HepG2 (cell line): ENCODE data around the gene ARPIN. TPM values are rescaled to one million over a fixed set of nuclear protein-coding genes. Genes with fewer than 3 reads are reported as not detected.

Source experiments
- ATAC-seq: fragments of 200-7000 bp; cut with Tn5 transposase; 3 replicates; pipeline ENCODE4 v1.9.1; 2020; ENCODE audit warnings: mild to moderate bottlenecking, moderate library complexity
- BruUV-seq: library from RNA; stranded (reverse); fragments of 400-500 nt; replicated peaks from 2 replicates; lab custom pipeline; 2021; lab: Mats Ljungman, UMichigan
- CTCF ChIA-PET: fragments of 300-600 bp; formaldehyde crosslinking; extraction: SDS; loops from one replicate; lab custom pipeline; 2021; ENCODE audit warnings: low total read pairs, inconsistent platforms, low intra/inter-chr PET ratio; lab: Yijun Ruan, JAX
- POLR2A ChIA-PET: fragments of 350-600 bp; sonication (Branson Sonifier 250); formaldehyde crosslinking; loops from one replicate; lab custom pipeline; 2020; ENCODE audit warnings: antibody characterized with exemption, inconsistent platforms; lab: Yijun Ruan, JAX
- DNase-seq: peaks from one replicate; pipeline ENCODE4 v3.0.0-alpha.2; 2015; ENCODE audit warnings: low spot score
- FAIRE-seq: peaks from 3 replicates; lab custom pipeline; 2011; peaks lifted over from hg19 to GRCh38; lab: Jason Lieb, UNC
- H2AFZ ChIP-seq: one replicate; pipeline ENCODE4 v1.6.1; 2011; ENCODE audit warnings: low read length, inconsistent platforms
- H3K27ac ChIP-seq: fragments of 300-600 bp; 3 replicates; pipeline ENCODE4 v1.8.0; 2011; ENCODE audit warnings: mixed run types, mild to moderate bottlenecking, mixed read lengths, low read length, inconsistent platforms; ENCODE audit not compliant: insufficient read depth; ENCODE audit errors: extremely low read length
- H3K27me3 ChIP-seq, 2 experiments: fragments of 200-600 bp in 1 of 2; 2 replicates in 1 of 2; 3 replicates in 1 of 2; pipeline versions ENCODE4 v1.6.0 to v1.8.0; 2011; ENCODE audit warnings: low read length in 2 of 2, mild to moderate bottlenecking in 2 of 2, moderate library complexity in 2 of 2, inconsistent platforms in 1 of 2; ENCODE audit not compliant: insufficient read depth in 2 of 2, control insufficient read depth in 1 of 2
- H3K36me3 ChIP-seq, 2 experiments: fragments of 200-600 bp in 1 of 2; replicated peaks in 1 of 2; 2 replicates in 1 of 2; 3 replicates in 1 of 2; pipeline versions ENCODE4 v1.5.1 to v1.8.0; 2011; ENCODE audit warnings: low read length in 2 of 2, inconsistent platforms in 1 of 2; ENCODE audit not compliant: insufficient read depth in 2 of 2, control insufficient read depth in 1 of 2
- H3K4me1 ChIP-seq: 2 replicates; pipeline ENCODE4 v1.5.1; 2012; ENCODE audit warnings: low read length, inconsistent platforms; ENCODE audit not compliant: insufficient read depth
- H3K4me2 ChIP-seq: 2 replicates; pipeline ENCODE4 v1.6.0; 2011; ENCODE audit warnings: low read depth, low read length, inconsistent platforms
- H3K4me3 ChIP-seq, 3 experiments: fragments of 200-600 bp in 1 of 3; sonication (generic), shearing (Covaris generic) in 1 of 3; replicated peaks in 1 of 3; 2 replicates each; pipeline ENCODE4 v1.5.1; 2011 to 2016; ENCODE audit warnings: low read length in 3 of 3, inconsistent platforms in 2 of 3, low read depth in 2 of 3, mild to moderate bottlenecking in 2 of 3, control low read depth in 1 of 3, mixed read lengths in 1 of 3; ENCODE audit not compliant: insufficient read depth in 1 of 3
- H3K79me2 ChIP-seq: one replicate; pipeline ENCODE4 v1.6.1; 2011; ENCODE audit warnings: low read length, inconsistent platforms; ENCODE audit not compliant: insufficient read depth
- H3K9ac ChIP-seq: 2 replicates; pipeline ENCODE4 v1.6.0; 2011; ENCODE audit warnings: mild to moderate bottlenecking, low read depth, low read length, inconsistent platforms; ENCODE audit not compliant: insufficient read depth
- H3K9me3 ChIP-seq: 2 replicates; pipeline ENCODE4 v1.5.1; 2012; ENCODE audit warnings: mild to moderate bottlenecking, low read length
- H4K20me1 ChIP-seq: 2 replicates; pipeline ENCODE4 v1.6.0; 2011; ENCODE audit warnings: inconsistent platforms, mild to moderate bottlenecking, low read length, moderate library complexity; ENCODE audit not compliant: insufficient read depth
- BRD4 ChIP-seq: sonication (generic); formaldehyde crosslinking; IDR thresholded peaks from 2 replicates; pipeline ENCODE4 v1.4.0; 2020; ENCODE audit warnings: missing genetic modification reagents
- CC2D1A ChIP-seq: sonication (generic); formaldehyde crosslinking; IDR thresholded peaks from 2 replicates; pipeline ENCODE4 v1.8.1; 2023; ENCODE audit warnings: mild to moderate bottlenecking, missing genetic modification reagents
- KDM2A ChIP-seq: sonication (generic); formaldehyde crosslinking; IDR thresholded peaks from 2 replicates; pipeline ENCODE4 v1.4.0; 2020; ENCODE audit warnings: low read depth, missing genetic modification reagents, borderline replicate concordance
- KLF9 ChIP-seq: IDR thresholded peaks from 2 replicates; pipeline ENCODE4 v1.6.1; 2016; ENCODE audit warnings: low read depth
- NFKBIZ ChIP-seq: IDR thresholded peaks from 2 replicates; pipeline ENCODE4 v1.6.1; 2018; ENCODE audit warnings: missing genetic modification reagents, missing compliant biosample characterization
- ZNF225 ChIP-seq: sonication (generic); formaldehyde crosslinking; IDR thresholded peaks from 2 replicates; pipeline ENCODE4 v1.4.0; 2020; ENCODE audit warnings: mild to moderate bottlenecking, missing genetic modification reagents
- ZNF263 ChIP-seq: sonication (generic); formaldehyde crosslinking; IDR thresholded peaks from 2 replicates; pipeline ENCODE4 v1.4.0; 2020; ENCODE audit warnings: missing genetic modification reagents
- ZNF557 ChIP-seq: sonication (generic); formaldehyde crosslinking; IDR thresholded peaks from 2 replicates; pipeline ENCODE4 v1.4.0; 2020; ENCODE audit warnings: missing genetic modification reagents
- WGBS: methylation state at CpG from one replicate; pipeline ENCODE4 v1.1.6; 2017; ENCODE audit warnings: low lambda C conversion rate; 5-methylcytosine and 5-hydroxymethylcytosine counted together
- in situ Hi-C: cut with HindIII; loops from 2 replicates; pipeline ENCODE4 v1.10.0; 2017; ENCODE audit warnings: low pct_unique_long_range_greater_than_20kb; ENCODE audit not compliant: extremely low pct_ligation_motif_present
- intact Hi-C: fragments of 100-400 bp; cut with micrococcal nuclease; formaldehyde crosslinking; loops from one replicate; pipeline ENCODE4 v1.10.0; 2022; ENCODE audit not compliant: unreplicated experiment
- polyA plus RNA-seq, 8 experiments: library from polyadenylated mRNA; depleted of rRNA in 3 of 8; stranded (reverse) in 7 of 8; unstranded in 1 of 8; fragments of >200 nt; fragmentation: Illumina TruSeq in 4 of 8; extraction: Trizol in 4 of 8; gene quantifications; 2 replicates each; pipeline versions ENCODE4 v1.2.1 to v1.2.3, GENCODE V29; 2011 to 2016; ENCODE audit warnings: low read depth in 4 of 8, missing spikeins in 1 of 8, mixed read lengths in 1 of 8; ENCODE audit not compliant: insufficient read depth in 1 of 8
- total RNA-seq, 5 experiments: library from RNA; depleted of rRNA; stranded (reverse); fragments of >200 nt; fragmentation: Illumina TruSeq; extraction: Trizol; gene quantifications; 2 replicates each; pipeline ENCODE4 v1.2.3, GENCODE V29; 2016; ENCODE audit warnings: low read depth in 1 of 5
- TF ChIP-seq, protein P1 (sequence below): sonication (generic); formaldehyde crosslinking; IDR thresholded peaks from 2 replicates; pipeline ENCODE4 v1.4.0; 2020; ENCODE audit warnings: missing genetic modification reagents

Gene ARPIN
- total and polyA plus RNA-seq, 2 of the 13 experiments (the other 11 are each of a cell fraction or from before 2014, with no cell fraction given): 2.8 to 5.0 TPM

GRCh38 chr15:89898146-89898545, 14.6 kb downstream of the ARPIN start:
- Histone ChIP-seq H3K36me3 (no peaks in the 10 kb centered on the region), H3K27ac (no peak overlapping the region), H3K79me2 (peaks cover 4% of the 10 kb centered on the region), H3K4me2 (no peak overlapping the region), H2AFZ (no peak overlapping the region), H3K9ac (no peak overlapping the region), H3K27me3 (no peaks in the 10 kb centered on the region; a peak in 1 of 5 replicates), H3K4me1 (peaks cover 23% of the 10 kb centered on the region), H4K20me1 (no peaks in the 10 kb centered on the region), H3K4me3 (no peak overlapping the region), H3K9me3 (no peaks in the 10 kb centered on the region)
- WGBS: 13% methylated on average over 2 of the region's 2 CpGs
- TF ChIP-seq, protein P1, sequence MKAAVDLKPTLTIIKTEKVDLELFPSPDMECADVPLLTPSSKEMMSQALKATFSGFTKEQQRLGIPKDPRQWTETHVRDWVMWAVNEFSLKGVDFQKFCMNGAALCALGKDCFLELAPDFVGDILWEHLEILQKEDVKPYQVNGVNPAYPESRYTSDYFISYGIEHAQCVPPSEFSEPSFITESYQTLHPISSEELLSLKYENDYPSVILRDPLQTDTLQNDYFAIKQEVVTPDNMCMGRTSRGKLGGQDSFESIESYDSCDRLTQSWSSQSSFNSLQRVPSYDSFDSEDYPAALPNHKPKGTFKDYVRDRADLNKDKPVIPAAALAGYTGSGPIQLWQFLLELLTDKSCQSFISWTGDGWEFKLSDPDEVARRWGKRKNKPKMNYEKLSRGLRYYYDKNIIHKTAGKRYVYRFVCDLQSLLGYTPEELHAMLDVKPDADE (CRISPR knock-in tag): no peak
- TF ChIP-seq NFKBIZ (no peak), KDM2A (no peak), ZNF557 (CRISPR knock-in tag) (no peak), ZNF263 (CRISPR knock-in tag) (no peak), ZNF225 (CRISPR knock-in tag) (no peak), BRD4 (no peak), CC2D1A (CRISPR knock-in tag) (no peak), KLF9 (CRISPR knock-in tag) (no peak)
- in situ Hi-C loops: loop anchor here (5.0 kb wide), 1 partner anchor 189 kb away; no protein-coding TSS in a partner anchor
- FAIRE-seq (no peak), ATAC-seq (no peak), DNase-seq (no peak)
- intact Hi-C loops: loop anchor here (1.0 kb wide), 3 partner anchors 73 to 189 kb away; no protein-coding TSS in a partner anchor
- ChIA-PET CTCF (interaction anchor here (1.8 to 2.2 kb wide), 3 partner anchors 73 to 188 kb away, joined by 9 to 32 read pairs (median 19); no protein-coding TSS in a partner anchor), POLR2A (interaction anchor here (2.8 kb wide), 1 partner anchor 15 kb away, joined by 13 read pairs; the partner anchor contains the start of gene ARPIN)
- no TSS peak for BruUV-seq
